HG02763 (cell line): Measurements from ENCODE around the gene AGAP5.
A peak's percentile ranks its signal among the peaks of the same experiment; 100 is the strongest.
"Not testable (repeated sequence)": the region's sequence is repeated elsewhere in the genome, so short reads cannot be mapped to it uniquely, and the experiment has no call there.

Experiments
- ATAC-seq: cut with Tn5 transposase; IDR thresholded peaks from one replicate; pipeline ENCODE4 v1.9.1; 2021; ENCODE audit warnings: mild to moderate bottlenecking, moderate library complexity; ENCODE audit not compliant: unreplicated experiment

Gene AGAP5

DNA sequence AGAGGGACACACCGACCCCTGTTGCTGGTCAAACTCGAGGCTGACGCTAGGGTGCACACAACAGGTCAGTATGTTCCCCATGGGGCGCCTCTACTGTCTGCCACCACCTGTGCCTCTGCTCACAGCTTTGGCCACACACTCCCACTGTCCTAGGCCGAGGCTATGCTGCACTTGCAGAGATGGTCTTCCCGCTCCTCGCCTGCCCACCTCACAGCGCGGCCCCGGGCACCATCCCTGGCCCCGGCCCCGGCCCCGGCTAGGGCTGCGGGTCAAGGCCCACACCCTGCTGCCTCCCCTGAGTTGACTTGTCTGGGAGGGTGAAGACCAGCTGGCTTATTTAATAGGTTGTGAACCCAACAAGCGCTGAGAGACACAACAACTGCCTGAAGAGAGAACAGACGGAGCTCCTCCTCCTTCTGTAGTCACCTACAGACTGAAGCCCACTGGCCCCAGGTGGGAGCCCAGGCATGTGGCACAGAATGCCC is at the start of gene AGAP5:
Gene AGAP5 (minus strand): TSS at position 435 of the 485 bp plus-strand sequence. CDS start 354 bp downstream, at position 81.
- ATAC-seq = not testable (repeated sequence)

- no peak for ATAC-seq
Measured at GRCh38 chr10:73746721-73747120, 48.8 kb upstream of the AGAP5 start.

DNA sequence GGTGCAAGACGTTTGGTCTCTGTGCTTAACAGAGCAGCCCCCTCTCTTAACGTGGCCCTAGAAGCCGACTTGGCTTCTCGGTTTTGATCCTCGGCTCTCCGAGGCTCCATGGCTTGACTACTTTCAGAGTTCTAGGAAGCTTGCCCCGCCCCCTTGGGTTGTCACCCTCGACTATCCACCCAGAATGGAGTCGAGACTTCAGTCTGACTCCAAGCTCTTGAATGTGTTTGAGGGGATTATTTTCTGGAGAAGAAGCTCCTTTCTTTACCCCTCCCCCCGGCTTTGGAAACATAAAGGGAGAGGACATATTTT is 46.7 kb upstream of the AGAP5 start:
- ATAC-seq = peak; percentile 13

DNA sequence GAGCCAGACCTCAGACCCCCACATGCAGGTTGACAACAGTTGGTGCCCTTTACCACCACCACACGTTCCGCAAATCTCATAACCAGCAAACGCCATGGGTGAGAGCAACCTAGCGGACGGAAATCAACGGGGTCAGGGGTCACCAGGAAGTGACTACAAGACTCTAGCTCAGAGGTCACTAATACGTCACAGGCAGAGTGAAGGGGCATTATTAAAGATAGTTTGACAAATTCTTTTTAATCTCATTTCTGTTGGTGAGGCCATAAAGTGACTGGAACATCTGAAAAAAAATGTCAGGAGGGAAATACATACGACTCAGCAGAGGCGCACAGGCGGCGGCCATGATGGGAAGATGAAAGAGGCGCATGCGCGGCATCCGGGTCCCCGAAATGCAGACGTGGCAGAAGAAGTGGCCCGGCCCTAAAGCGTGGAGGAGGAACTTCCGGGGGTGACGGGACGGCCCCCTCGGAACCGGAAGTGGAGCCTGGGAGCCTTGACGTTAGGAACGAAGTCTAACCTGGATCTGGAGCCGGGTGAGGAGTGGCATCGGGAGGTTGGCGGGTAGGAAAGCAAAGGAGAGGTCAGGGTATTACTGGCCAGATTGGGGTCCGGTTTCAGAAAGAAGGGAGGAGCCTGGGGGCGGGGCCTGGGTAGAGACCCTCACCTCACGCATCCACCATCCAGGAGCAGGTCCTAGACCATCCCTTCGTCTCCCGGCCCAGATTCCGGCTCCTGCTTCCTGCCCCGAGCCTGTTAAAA is 46.2 kb upstream of the AGAP5 start, which contains the start of gene SEC24C:
Gene SEC24C (plus strand): TSS at position 468 of the 759 bp plus-strand sequence. CDS start 2,461 bp downstream, outside the sequence.
- ATAC-seq = peak; percentile 90

- no peak for ATAC-seq
Measured at GRCh38 chr10:73743327-73743904, 45.5 kb upstream of the AGAP5 start.

DNA sequence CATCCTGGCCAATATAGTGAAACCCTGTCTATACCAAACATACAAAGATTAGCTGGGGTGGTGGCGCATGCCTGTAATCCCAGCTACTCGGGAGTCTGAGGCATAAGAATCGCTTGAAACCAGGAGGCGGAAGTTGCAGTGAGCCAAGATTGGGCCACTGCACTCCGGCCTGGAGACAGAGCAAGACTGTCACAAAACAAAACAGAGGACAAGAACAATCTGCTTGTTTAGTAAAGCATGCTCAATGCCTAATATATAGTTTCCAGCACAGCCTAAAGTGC is 44.5 kb upstream of the AGAP5 start:
- no peak for ATAC-seq

GRCh38 chr10:73740501-73741254 is 42.8 kb upstream of the AGAP5 start:
- ATAC-seq = not testable (repeated sequence)

DNA sequence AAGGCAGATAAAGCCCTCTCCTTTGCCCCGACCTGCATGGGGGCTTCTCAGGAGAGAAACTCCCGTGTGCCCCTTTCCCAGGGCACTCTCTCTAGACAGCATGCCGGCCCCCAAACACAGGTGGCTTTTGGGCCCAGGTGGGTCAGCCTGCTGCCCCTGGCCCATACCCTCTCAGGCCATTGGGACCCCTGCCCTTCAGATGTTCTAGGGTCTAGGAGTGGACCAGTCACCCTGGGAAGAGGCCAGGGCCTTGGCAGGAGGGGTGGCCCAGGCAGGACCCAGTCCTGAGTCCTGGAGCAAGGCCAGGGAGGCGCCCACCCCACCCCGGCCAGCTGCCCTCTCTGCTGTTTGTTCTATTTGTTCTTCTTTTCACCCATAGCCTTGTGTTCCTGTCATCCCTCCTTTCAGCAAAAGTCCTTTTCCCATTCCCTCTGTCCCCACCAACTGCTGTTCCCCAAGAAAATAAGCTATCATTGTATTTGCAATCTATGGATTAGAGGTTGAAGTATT is 36.9 kb upstream of the AGAP5 start:
- ATAC-seq = no peak

DNA sequence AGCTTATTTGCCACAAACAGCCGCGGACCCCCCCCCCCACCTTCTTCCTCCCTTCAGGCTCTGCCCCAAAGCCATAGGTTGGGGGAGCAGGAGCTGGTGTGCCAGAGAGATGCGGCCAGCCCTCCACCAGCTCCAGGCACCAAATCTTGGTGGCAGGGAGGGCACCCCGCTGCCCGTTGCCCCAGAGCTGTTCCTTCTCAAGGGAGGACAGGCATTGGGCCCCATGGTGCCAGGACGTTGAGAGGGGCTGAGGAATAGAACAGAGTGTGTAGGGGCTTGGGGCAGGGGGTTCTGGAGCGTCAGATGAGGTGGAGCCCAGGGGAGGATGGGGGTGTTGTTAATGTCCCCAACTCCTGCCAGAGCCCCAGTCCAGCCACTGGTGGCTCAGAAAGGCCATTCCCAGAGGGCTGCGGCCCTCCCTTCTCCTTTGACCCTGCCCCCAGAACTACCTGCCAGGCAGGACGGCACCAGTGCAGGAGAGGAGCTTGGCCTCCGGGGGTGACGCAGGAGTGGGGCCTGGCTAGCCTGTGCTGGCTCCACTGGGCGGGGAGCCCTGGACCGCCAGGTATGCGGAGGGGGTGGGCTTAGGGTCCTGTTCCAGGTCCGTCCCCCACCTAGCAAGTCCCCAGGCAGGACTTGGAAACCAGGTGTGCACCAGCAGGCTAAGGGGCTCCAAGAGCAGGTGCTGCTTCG is 36.3 kb upstream of the AGAP5 start:
- ATAC-seq = no peak

- ATAC-seq = no peak
Measured at GRCh38 chr10:73732931-73733623, 35.2 kb upstream of the AGAP5 start.

GRCh38 chr10:73732426-73732825 is 34.5 kb upstream of the AGAP5 start:
- ATAC-seq = no peak

DNA sequence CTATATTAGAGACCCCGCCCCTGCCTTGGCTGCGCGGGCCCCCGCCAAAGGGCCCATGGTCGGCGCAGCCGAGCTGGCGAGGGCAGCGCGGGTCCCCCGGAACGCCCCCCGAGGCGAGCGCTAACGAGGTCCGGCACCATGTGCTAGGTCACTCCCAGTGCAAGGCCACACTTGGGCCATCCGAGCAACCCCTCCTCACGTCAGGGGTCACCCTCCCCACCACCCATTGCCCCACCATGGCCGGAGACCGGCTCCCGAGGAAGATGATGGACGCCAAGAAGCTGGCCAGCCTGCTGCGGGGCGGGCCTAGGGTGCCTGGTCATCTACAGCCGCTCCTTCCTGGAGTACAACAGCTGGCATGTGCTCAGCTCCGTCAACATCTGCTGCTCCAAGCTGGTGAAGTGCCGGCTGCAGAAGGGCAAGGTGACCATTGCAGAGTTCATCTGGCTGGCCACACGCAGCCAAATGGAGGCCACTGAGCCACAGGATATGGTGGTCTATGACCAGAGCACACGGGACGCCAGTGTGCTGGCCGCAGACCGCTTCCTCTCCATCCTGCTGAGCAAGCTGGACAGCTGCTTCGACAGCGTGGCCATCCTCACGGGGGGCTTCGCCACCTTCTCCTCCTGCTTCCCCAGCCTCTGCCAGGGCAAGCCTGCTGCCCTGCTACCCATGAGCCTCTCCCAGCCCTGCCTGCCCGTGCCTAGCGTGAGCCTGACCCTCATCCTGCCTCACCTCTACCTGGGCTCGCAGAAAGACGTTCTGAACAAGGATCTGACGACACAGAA is 33.9 kb upstream of the AGAP5 start:
- no peak for ATAC-seq

DNA sequence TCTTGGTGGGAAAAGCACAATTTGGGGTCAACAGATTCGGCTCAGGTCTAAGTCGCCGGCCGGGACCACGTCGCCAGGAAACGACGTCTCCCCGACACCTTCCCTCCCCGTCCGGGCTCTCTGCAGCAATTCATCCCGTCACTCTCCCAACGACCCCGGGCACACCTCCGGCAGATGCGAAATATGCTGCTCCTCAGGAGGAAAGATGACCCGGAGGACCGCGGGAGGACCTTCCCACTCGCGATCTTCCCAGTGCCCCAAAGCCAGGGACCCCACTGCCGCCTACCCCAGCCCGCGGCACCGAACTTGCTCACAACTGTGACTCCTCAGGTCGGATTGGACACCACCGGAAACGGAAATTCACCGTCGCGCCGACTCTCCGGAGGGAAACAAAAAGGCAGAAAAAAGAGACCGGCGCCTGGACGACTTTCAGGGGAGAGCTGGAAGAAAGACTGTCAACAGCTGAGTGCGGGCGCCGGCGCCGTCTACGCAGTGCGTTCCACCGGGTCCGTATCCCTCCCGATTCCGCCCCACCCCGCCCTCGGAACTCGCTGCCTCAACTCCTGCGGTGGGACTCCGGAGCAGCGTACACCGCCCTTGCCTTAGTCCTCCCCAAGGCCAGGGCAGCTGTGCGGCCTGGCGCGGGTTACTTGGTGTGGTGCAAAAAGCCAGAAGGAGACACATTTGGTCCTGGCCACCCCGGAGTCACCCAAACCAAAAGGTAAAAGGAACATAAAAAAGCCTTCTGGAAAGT is 32.4 kb upstream of the AGAP5 start:
- ATAC-seq = peak; percentile 70

DNA sequence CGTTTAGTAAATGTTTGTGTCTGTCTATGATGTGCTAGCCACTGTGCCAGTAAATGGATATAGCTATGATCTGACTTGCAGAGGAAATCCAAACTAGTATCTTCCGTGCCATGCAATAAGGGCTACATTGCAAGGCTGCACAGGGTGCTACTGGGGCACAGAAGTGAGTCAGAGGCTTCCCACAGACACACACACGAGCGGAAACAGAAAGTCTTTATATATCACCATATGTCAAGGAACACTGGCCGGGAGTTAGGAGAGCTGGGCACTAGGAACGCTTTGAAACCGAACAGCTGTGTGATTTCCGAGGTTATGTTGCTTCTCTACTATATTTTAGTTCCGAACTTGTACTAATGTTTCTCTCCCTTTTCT is 31.9 kb upstream of the AGAP5 start:
- not testable (repeated sequence) for ATAC-seq

GRCh38 chr10:73723516-73723915 is 25.6 kb upstream of the AGAP5 start:
- ATAC-seq = no peak

GRCh38 chr10:73720561-73720960 is 22.7 kb upstream of the AGAP5 start:
- ATAC-seq = not testable (repeated sequence)

DNA sequence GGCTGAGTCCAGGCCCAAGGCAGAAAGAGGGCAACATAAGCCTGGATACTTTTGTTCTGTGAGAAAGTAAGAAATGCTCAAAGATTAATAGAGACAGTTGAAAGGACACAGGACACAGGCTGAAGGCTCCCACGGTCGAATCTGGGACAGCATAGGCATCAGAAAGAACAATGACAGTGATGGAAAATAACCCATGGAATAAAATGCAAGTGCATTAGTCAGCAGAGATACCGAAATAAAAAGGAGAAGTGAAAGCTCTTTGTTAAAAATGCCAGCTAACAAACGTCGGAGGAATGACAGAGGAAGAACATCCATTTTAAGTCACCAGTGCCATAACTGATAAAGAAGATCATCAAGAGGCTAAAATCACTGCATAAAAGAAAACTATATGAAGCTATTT is 19.6 kb upstream of the AGAP5 start:
- no peak for ATAC-seq

- ATAC-seq = no peak
Measured at GRCh38 chr10:73716251-73716650, 18.3 kb upstream of the AGAP5 start.
